WTC11 (cell line): ENCODE results near the gene SOX6. TPM values are rescaled to one million over a fixed set of nuclear protein-coding genes. Genes with fewer than 3 reads are reported as not detected.

Source experiments
- AR ChIP-seq: fragments of 250-450 bp; sonication (Bioruptor Pico); IDR thresholded peaks from 2 replicates; pipeline ENCODE4 v1.9.0; 2021; ENCODE audit warnings: mild to moderate bottlenecking
- GTF2I ChIP-seq: fragments of 250-450 bp; sonication (Bioruptor Pico); conservative IDR thresholded peaks from 2 replicates; pipeline ENCODE4 v1.4.0; 2021; ENCODE audit warnings: mild to moderate bottlenecking
- IRF1 ChIP-seq: sonication (generic); formaldehyde crosslinking; IDR thresholded peaks from 2 replicates; pipeline ENCODE4 v1.8.0; 2023; ENCODE audit warnings: missing genetic modification reagents
- total RNA-seq: library from RNA; stranded (reverse); gene quantifications from 3 replicates; pipeline ENCODE4 v1.2.3, GENCODE V29; 2021

Gene SOX6
- total RNA-seq, 1 experiment from 2014 or later, result 0.13 TPM

- TF ChIP-seq AR (CRISPR knock-in tag) (no peak), IRF1 (no peak), GTF2I (CRISPR knock-in tag) (no peak)
- TF ChIP-seq, all 79 proteins: peak for 0
Observed at GRCh38 chr11:15918212-15918611, 438.1 kb downstream of the SOX6 start (continued).
